NCI-H526 treated with DMSO at 0.1 percent for 48 hours (cell line): ENCODE measurements around the gene SCYGR3.

ENCODE experiments used
- DNase-seq: peaks from one replicate; lab custom pipeline; 2025; lab: John Stamatoyannopoulos, UW

SCYGR3 gene, protein sequence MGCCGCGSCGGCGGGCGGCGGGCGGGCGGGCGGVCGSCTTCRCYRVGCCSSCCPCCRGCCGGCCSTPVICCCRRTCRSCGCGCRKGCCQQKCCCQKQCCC

DNA sequence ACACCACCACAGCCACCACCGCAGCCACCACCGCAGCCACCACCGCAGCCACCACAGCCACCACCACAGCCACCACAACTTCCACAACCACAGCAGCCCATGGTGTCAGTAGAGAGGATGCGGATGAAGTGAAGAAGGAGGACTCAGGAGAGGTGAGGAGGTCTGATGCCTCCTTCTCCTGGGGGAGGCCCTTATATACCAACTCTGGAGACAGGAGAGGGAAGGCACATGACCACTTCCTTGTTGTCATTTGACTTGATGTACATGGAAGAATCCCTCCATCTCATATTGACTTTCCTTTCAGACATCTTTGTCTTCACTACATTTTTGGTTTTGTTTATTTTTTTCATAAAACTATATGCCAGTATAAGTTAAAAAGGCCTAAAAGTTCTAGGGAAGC, at the start of gene SCYGR3:
Gene SCYGR3 (minus strand): TSS at position 101 of the 400 bp plus-strand sequence. CDS start 0 bp downstream, at position 101.
- no peak for DNase-seq

DNA sequence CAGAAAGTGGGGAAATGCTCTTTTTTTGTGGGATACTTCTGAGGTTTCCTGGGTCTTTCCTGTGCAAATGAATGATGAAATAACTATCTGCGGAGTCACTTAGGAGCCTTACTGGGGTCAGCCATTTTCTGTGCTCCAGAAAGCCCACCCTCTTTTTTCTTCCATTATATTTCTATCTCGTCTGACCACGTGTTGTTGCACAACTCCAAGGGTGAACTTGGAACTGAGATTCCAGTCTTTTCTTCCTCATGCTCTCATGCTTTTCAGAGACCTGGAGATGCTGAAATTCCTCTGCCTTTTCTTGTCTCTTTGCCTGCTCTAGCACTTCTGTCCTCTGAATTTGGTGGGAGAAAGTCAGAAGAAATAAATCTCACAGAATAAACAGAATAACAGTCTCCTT, 47.2 kb upstream of the SCYGR3 start:
- DNase-seq = no peak

DNA sequence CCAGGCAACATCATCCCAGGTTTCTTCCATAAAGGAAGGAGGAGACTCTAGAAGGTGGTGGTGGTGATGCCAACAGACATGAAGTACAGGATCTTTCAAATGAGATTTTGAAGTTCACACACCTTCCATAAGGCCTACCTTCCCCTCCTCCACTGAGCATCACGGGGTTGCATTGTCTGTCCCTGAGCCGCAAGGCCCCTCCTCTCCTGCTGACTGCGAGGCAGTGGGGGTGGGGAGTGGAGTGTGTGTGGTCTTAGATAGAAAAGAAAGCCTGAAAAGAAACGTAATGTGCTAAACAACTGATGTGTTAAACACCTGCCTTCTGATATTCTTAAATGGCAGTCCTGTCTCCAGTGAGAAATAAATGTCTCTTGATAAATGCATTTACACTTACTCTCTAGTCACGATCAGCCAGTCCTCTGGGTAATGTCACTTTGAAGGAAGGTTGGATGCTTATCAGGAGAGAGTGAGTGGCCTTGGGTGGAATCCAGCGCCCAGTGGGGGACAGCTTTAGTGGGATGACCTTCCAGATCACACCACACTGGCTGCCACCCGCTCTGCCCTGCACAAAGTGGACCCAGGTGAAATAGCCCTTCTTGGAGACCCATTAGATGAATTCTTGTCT, 46.5 kb upstream of the SCYGR3 start:
- no peak for DNase-seq

DNA sequence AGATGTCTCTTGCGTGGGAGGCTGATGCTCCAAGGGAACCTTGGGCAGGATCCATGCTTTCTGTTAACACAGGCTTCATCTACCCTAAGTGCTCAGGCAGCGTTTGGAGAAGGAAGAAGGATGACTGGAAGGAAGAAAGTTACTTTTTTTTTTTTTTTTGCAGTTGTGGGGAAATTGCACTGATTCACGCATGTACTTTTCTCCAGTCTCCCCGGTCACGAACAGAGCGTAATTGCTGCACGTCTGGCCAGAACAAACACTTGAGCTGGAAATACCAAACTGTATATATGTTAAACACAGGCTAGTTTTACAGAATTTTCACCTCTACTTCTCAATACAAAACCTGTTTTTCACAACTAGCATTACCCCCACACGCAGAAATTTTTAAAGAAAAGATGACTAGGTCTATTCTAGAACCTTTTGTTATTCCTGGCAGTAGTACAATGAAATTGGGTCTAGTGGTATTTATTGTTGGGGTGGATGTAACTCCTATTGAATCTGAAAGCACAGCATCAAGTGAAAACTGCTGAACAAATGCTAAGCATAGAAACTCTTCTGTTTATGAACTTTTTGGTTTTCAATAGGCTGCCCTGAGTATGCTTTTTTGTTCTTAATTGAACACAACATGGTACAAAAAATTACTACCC, 42.7 kb upstream of the SCYGR3 start:
- no peak for DNase-seq

DNA sequence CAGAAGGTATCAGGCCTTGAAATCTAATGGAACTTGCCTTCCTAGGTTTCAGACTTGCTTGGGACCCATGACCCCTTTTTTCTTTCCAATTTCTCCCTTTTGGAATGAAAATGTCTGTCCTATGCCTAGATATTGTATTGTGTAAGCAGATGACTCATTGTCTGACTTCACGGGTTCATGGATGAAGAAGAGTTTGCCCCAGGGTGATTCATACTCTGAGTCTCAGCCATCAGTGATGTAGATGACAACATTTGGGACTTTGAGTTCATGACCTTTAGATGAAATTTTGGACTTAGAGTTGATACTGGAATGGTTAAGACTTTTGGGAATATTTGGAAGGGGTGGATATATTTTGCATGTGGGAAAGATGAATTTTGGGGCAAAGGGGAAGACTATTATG, 40.8 kb upstream of the SCYGR3 start:
- DNase-seq = no peak

DNA sequence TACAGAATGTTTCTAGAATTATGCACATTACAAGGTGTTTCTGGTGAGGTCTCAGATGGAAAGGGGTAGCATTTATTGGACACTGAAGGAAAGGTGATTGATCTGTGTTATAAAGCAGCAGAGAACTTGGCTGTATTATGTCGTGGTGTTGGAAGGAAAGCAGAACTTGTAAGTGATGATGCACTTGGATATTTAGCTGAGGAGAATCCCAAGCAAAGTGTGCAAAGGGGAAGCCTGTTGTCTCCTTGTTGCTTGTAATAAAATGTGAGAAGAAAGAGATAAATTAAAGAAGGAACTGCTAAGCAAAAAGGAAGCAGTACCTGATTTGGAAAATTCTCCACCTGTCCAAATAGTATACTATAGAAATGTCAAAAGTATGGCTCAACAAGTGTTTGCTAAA, 39.8 kb upstream of the SCYGR3 start:
- no peak for DNase-seq

DNA sequence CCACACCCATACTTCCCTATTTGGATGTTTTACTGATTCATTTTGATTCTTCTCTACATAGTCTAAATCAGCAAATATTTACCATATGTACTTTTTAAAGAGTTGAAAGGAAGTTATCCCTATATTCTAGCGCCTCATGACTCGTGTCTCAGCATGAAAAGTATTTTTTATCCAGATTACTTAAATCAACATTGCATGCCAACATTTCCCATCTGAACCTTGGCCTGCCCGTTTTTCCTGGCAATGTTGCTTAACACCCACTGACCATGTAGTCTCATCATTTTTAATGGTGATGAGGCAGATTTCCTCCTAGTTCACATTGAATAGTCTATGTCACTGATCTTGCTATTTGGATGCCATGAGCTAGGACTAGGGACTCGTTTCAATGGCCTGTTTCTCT, 38.8 kb upstream of the SCYGR3 start:
- no peak for DNase-seq

DNA sequence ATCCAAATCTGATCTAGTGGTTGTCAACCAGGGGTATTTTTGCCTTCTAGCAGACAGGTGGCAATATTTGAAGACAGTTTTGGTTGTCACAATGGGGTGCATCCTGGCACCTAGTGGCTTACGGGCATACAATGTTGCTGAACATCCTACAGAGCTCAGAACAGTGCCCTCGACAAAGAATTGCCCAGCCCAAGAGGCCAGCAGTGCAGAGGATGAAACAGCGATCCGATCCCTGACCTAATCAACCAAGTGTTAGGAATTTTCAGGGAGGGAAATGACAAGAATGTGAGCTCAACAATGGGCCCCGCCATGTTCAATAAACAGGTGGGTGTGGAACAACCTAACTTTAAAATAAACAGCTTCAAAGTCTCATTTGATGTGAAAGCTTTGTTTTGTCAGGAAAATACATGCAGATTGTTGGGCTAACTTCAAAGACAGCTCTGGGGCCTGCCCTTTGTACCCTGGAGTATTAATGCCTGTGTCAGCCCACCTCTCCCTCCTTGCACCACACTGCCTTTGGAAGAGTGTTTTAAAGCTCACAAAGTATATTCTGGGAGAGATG, 29.4 kb upstream of the SCYGR3 start:
- no peak for DNase-seq

DNA sequence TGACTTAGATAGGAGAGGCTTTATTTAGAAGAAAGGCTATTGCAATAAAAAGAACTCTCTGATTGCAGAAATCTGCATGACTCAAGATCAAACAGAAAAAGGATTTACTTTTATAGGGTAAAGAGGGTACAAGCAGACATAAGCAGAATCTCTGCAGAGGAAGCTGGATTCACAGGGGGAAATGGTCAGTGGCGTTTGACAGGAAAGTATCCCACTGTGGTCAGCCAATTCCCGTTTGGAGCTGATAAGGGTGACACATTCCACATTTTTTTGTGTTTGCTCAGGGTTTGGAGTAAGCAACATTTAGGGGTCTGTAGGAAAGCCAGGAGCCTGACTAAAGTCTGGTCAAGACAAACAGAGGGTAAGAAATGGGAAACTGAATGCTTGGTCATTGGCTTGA, 28.0 kb upstream of the SCYGR3 start:
- DNase-seq = no peak

DNA sequence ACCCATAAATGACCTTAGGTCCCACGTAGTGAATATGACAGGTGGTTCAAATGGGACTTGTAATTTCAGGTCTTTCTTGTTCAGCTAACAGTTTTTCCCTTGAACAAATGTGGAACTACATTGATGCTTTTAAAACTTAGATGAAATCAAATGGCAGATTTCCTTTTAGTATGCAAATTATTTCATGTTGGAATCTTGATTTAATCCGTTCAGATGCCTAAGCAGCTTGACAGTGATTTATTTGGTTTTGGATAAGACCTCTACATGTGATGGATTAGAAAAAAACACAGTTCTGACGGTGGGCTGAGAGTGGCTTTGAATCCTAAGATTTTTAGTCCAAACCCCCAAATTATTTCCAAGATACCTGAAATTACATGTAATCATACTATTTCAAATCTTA, 19.6 kb upstream of the SCYGR3 start:
- no peak for DNase-seq

DNA sequence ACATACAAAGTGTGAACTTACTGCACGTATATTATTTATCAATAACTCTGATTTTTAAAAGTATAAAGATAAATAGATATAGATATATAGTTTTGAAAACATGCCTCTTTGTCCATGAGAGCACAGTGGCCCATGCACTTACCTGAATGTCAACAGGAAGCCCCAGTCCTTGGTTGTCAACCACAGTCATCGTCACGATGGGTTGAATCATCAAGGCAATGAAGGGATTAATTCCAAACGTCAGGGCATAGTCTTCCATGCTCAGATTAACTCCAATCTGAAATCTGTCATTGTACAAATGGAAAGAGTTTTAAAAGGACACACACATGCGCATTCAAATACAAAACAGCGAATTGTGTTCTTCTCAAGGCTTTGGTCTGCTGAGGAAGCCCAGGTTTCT, 18.2 kb upstream of the SCYGR3 start:
- DNase-seq = no peak

DNA sequence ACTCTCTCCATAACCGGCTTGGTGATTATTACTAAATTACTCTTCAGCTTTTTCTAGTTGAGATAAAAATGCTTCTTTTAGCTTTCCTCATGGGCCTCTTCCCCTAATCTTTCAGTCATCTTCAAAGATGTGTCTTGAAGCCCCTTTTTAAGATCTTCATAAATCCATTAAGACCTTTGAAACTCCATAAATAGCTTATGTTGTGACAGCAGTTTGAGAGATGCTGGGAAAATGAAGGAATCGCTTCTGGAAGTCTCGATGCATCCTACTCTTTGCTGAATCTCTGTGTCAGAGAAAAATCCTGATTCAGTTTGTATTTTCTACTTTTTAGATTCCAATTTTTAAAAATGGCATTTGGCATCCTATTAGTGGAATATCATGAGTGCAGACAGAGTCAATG, 15.7 kb upstream of the SCYGR3 start:
- no peak for DNase-seq

DNA sequence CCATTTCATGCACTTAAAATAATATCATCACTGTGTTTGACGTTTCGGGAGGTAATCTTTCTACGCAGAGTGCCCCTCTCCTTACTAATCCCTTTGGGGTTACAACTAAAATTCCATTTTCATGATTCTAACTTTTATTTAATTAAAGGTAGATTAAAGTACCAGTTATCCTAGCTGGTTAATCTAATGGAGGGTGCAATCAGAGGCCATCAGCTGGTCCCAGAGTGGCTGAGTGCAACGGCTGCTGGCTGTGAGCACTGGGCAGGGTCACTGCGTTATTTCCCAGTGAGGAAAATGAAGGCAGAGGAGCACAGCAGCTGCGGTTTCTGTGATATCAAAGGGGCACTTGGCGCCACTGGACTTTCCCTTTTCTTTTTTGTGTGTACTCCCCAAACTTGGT, 14.8 kb upstream of the SCYGR3 start:
- no peak for DNase-seq

DNA sequence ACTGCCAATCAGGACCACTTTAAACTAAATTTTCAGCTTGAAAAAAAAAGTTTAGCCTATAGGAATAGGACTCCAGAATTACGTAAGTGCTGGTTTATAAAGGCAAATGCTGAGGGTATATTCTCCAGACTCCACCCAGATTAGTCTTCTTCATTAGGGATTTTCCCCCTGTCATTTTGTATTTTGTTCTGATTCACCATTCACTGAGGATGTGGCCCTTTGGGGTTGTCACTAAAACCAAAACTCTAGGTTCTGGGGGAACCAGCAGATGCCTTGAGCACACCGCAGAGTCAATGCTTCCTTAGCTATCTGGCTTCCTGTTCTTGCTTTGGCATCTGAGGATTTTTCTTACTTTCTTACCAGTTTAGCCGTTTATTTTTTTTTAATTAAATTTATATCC, 13.1 kb upstream of the SCYGR3 start:
- no peak for DNase-seq

DNA sequence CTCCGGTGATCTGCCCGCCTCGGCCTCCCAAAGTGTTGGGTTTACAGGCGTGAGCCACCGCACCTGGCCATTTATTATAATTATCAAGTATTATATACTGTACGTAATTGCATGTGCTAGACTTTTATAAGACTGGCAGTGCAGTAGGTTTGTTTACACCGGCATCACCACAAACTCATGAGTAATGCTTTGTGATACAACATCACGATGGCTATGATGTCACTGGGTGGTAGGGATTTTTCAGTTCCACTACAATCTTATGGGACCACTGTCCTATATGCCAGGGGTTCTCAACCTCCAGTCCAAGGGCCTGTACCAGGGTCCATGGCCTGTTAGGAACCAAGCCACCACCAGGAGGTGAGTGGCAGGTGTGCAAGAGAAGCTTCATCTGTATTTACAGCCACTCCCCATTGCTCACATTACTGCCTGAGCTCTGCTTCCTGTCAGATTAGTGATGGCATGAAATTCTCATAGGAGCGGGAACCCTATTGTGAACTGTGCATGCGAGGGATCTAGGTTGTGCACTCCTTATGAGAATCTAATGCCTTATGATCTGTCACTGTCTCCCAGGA, 12.0 kb upstream of the SCYGR3 start:
- DNase-seq = no peak

DNA sequence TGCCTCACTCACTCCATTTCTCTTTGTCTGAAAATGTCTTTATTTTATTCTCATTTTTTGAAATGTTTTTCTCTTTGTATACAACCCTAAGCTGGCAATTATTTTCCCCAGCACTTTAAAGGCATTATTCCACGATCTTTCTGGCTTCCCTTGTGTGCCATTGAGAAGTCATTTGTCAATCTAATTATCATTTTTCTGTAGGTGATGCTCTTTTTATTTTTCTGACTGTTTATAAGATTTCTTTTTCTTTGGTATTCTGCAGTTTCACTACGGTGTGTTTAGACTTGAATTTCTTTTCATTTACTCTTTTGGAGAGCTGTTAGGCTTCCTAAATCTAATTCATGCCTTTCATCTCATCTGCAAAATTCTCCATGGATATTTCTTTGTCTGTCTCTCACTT, 10.8 kb upstream of the SCYGR3 start:
- no peak for DNase-seq

DNA sequence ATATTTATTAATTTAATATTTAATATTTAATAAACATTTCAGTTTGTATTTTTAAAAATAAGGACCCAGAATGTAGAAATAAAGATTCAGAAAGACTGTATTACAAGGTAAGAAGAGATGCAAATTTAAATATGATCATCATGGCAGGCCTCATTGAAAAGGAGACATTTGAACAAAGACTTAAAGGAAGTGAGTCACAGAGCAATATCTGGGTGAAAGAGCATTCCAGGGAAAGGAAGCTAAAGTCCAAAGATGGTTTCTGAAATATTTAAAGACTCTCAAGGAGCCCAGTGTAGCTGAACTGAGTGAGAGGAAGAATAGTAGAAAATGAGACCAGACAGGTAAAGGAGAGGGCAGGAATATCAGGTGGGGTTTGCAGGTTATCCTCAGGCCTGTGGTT, 8.6 kb upstream of the SCYGR3 start:
- no peak for DNase-seq

DNA sequence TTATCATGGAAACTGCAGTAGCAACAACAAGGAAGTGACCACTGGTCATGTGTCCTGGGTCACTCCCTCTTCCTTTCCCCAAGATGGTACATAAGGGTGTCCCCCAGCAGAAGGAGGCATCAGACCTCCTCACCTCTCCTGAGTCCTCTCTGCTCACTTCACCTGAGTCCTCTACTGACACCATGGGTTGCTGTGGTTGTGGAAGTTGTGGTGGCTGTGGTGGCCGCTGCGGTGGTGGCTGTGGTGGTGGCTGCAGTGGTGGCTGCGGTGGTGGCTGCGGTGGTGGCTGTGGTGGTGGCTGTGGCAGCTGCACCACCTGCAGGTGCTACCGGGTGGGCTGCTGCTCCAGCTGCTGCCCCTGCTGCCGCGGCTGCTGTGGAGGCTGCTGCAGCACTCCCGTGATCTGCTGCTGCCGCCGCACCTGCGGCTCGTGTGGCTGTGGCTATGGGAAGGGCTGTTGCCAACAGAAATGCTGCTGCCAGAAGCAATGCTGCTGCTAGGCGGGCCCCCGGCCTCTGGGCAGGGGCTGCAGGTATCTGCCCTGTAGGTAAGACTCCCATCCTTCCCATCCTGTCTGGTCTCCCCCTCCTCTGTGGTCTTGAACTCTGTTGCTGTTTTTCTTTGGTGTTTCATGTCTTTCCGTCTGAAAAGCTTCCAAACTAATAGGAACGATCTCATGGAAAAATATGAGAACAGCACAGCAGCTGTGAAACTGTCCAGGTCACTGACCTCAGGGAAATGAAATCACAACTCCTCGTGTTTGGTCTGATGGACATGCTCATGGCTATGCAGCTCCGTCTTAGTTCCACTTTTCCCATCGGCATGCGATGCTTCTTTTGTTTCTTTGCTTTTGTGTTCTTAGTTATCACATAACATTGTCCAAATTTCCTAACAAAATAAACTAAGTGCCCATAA, 2.9 kb upstream of the SCYGR3 start, which contains the start of gene SCYGR4:
Gene SCYGR4 (plus strand): TSS at position 183 of the 915 bp plus-strand sequence. CDS start 0 bp downstream, at position 183.
- no peak for DNase-seq

DNA sequence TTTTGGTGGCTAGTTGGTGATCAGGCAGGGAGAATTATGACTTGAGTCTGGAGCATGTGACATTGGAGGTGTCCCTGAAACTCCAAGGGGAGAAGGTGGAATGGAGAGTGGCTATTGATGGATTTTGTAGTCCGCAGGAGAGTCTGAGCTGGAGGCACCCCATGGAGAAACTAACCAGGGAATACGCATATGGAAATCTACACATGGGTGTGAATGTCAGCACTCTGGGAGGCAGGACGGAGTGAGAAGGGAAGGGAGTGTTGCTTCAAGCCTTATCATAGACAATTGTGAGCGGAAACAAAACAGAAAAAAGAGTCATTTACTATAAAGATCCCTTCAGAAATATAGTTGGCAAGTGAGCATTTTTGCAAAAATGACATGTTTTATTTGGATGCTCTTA, 2.0 kb upstream of the SCYGR3 start:
- DNase-seq = no peak

DNA sequence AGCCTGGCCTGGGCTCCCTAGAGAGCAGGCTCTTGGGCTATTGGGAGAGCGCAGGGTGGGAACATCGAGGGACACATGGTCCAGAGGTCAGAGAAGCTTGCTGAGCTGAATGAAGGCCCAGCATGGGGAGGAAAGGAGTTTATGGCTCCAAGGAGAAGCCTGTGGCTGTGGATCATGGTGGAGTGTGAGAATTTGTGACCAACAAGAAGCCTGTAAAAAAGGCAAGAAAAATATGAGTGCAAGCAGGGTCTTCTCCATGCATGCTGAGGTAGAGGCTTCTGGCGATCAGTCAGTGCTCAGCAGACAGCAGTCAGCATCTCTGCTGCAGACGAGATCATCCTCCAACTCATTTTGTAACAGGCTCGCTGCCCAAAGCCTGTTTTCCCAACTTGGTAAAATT, 1.3 kb upstream of the SCYGR3 start:
- DNase-seq = no peak

DNA sequence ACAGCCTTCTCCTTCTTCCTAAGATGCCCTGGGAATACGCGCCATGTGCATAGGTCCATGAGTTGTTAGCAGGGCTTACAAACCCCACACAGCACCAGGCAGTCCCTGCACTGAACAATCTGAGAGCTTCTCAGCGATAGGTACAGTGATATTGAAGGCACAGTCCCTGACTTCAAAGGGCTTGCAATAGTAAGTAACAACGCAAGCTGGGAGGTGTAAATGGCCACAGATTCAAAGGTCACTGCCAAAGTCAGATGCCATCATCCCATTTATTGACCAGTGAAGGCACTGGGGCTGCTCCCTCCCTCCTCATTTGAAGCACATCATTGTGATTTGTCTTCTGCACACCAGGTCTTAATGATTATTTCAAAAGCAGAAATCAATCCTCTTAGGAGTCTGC, 541 bp upstream of the SCYGR3 start:
- DNase-seq = no peak

DNA sequence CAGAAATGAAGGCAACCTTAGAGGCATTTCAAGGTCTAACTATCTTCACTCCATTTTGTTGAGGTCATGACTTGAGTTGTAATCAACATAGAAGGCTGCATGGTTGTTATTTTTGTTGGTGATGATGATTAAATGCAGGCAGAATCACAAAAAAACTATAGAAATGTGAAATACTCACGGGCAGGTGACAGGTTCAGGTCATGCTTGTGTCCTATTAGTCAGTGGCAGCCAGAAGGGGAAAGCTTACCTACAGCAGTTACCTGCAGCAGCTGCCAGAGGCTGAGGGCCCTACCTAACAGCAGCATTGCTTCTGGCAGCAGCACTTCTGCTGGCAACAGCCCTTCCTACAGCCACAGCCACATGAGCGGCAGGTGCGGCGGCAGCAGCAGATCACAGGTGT, 394 bp downstream of the SCYGR3 start:
- no peak for DNase-seq
